SK-N-SH treated with all-trans-retinoic acid at 6 μM for 48 hours (cell line): ENCODE measurements around the gene NMRK2.

Experiments
- ATAC-seq: fragments of 200-7000 bp; cut with Tn5 transposase; 3 replicates; pipeline ENCODE4 v1.9.1; 2020; ENCODE audit warnings: mild to moderate bottlenecking, moderate library complexity
- ARNTL ChIP-seq: fragments of 450-650 bp; formaldehyde crosslinking; IDR thresholded peaks from 2 replicates; pipeline ENCODE4 v1.5.0; 2020; ENCODE audit warnings: low read depth, mild to moderate bottlenecking, moderate library complexity, borderline replicate concordance
- CSDC2 ChIP-seq: fragments of 250-450 bp; sonication (Bioruptor Pico); IDR thresholded peaks from 2 replicates; pipeline ENCODE4 v1.5.0; 2020; ENCODE audit warnings: mild to moderate bottlenecking, moderate library complexity
- CSRNP3 ChIP-seq: fragments of 250-450 bp; sonication (Bioruptor Pico); IDR thresholded peaks from 2 replicates; pipeline ENCODE4 v1.5.1; 2021; ENCODE audit warnings: mild to moderate bottlenecking, moderate library complexity
- ESRRG ChIP-seq: fragments of 250-450 bp; sonication (Bioruptor Pico); IDR thresholded peaks from 2 replicates; pipeline ENCODE4 v1.6.1; 2021; ENCODE audit warnings: mild to moderate bottlenecking
- GLIS3 ChIP-seq: fragments of 250-450 bp; sonication (Bioruptor Pico); IDR thresholded peaks from 2 replicates; pipeline ENCODE4 v1.5.0; 2020; ENCODE audit warnings: mild to moderate bottlenecking, moderate library complexity
- ISL1 ChIP-seq: fragments of 250-450 bp; sonication (Bioruptor Pico); IDR thresholded peaks from 2 replicates; pipeline ENCODE4 v2.1.2; 2022; ENCODE audit warnings: mild to moderate bottlenecking, moderate library complexity
- OSR1 ChIP-seq: fragments of 250-450 bp; sonication (Bioruptor Pico); IDR thresholded peaks from 2 replicates; pipeline ENCODE4 v1.8.0; 2022; ENCODE audit warnings: moderate library complexity, mild to moderate bottlenecking, inconsistent platforms
- PPARA ChIP-seq: fragments of 250-450 bp; sonication (Bioruptor Pico); IDR thresholded peaks from 2 replicates; pipeline ENCODE4 v1.5.0; 2020; ENCODE audit warnings: mild to moderate bottlenecking, borderline replicate concordance
- SNAI2 ChIP-seq: fragments of 250-450 bp; sonication (Bioruptor Pico); IDR thresholded peaks from 2 replicates; pipeline ENCODE4 v1.5.0; 2020; ENCODE audit warnings: mild to moderate bottlenecking, moderate library complexity
- TCF4 ChIP-seq: fragments of 250-450 bp; sonication (Bioruptor Pico); IDR thresholded peaks from 2 replicates; pipeline ENCODE4 v1.8.0; 2021; ENCODE audit warnings: mild to moderate bottlenecking, moderate library complexity, borderline replicate concordance
- ZC3H10 ChIP-seq: fragments of 250-450 bp; sonication (Bioruptor Pico); IDR thresholded peaks from 2 replicates; pipeline ENCODE4 v1.5.1; 2021; ENCODE audit warnings: mild to moderate bottlenecking, moderate library complexity
- ZFP3 ChIP-seq: fragments of 250-450 bp; sonication (Bioruptor Pico); IDR thresholded peaks from 2 replicates; pipeline ENCODE4 v1.5.0; 2020; ENCODE audit warnings: mild to moderate bottlenecking, moderate library complexity
- ZFP30 ChIP-seq: fragments of 450-650 bp; formaldehyde crosslinking; IDR thresholded peaks from 2 replicates; pipeline ENCODE4 v1.5.0; 2022; ENCODE audit warnings: mild to moderate bottlenecking, moderate library complexity
- ZNF70 ChIP-seq: fragments of 450-650 bp; formaldehyde crosslinking; IDR thresholded peaks from 2 replicates; pipeline ENCODE4 v1.5.0; 2020; ENCODE audit warnings: mild to moderate bottlenecking, moderate library complexity
- TF ChIP-seq, protein P1 (sequence below): fragments of 250-450 bp; sonication (Bioruptor Pico); IDR thresholded peaks from 2 replicates; pipeline ENCODE4 v1.5.0; 2020; ENCODE audit warnings: mild to moderate bottlenecking, moderate library complexity
- TF ChIP-seq, protein P2 (sequence below): fragments of 250-450 bp; sonication (Bioruptor Pico); IDR thresholded peaks from 2 replicates; pipeline ENCODE4 v1.5.1; 2020; ENCODE audit warnings: low read depth, mild to moderate bottlenecking, moderate library complexity
- TF ChIP-seq, protein P3 (sequence below): fragments of 250-450 bp; sonication (Bioruptor Pico); IDR thresholded peaks from 2 replicates; pipeline ENCODE4 v1.8.0; 2020; ENCODE audit warnings: mild to moderate bottlenecking, moderate library complexity, borderline replicate concordance

Gene NMRK2

GRCh38 chr19:3970313-3970807 is 37.5 kb downstream of the NMRK2 start:
- peak; percentile 3; the same call in 1 of the 3 replicates for ATAC-seq
- no peak for TF ChIP-seq OSR1 (CRISPR knock-in tag)
- TF ChIP-seq, protein P1, sequence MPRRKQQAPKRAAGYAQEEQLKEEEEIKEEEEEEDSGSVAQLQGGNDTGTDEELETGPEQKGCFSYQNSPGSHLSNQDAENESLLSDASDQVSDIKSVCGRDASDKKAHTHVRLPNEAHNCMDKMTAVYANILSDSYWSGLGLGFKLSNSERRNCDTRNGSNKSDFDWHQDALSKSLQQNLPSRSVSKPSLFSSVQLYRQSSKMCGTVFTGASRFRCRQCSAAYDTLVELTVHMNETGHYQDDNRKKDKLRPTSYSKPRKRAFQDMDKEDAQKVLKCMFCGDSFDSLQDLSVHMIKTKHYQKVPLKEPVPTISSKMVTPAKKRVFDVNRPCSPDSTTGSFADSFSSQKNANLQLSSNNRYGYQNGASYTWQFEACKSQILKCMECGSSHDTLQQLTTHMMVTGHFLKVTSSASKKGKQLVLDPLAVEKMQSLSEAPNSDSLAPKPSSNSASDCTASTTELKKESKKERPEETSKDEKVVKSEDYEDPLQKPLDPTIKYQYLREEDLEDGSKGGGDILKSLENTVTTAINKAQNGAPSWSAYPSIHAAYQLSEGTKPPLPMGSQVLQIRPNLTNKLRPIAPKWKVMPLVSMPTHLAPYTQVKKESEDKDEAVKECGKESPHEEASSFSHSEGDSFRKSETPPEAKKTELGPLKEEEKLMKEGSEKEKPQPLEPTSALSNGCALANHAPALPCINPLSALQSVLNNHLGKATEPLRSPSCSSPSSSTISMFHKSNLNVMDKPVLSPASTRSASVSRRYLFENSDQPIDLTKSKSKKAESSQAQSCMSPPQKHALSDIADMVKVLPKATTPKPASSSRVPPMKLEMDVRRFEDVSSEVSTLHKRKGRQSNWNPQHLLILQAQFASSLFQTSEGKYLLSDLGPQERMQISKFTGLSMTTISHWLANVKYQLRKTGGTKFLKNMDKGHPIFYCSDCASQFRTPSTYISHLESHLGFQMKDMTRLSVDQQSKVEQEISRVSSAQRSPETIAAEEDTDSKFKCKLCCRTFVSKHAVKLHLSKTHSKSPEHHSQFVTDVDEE (CRISPR knock-in tag): no peak
- no peak for TF ChIP-seq ARNTL (CRISPR knock-in tag)
- TF ChIP-seq ZFP30 (CRISPR knock-in tag): no peak
- no peak for TF ChIP-seq TCF4 (CRISPR knock-in tag)
- TF ChIP-seq SNAI2 (CRISPR knock-in tag): no peak
- TF ChIP-seq ESRRG (CRISPR knock-in tag): no peak

DNA sequence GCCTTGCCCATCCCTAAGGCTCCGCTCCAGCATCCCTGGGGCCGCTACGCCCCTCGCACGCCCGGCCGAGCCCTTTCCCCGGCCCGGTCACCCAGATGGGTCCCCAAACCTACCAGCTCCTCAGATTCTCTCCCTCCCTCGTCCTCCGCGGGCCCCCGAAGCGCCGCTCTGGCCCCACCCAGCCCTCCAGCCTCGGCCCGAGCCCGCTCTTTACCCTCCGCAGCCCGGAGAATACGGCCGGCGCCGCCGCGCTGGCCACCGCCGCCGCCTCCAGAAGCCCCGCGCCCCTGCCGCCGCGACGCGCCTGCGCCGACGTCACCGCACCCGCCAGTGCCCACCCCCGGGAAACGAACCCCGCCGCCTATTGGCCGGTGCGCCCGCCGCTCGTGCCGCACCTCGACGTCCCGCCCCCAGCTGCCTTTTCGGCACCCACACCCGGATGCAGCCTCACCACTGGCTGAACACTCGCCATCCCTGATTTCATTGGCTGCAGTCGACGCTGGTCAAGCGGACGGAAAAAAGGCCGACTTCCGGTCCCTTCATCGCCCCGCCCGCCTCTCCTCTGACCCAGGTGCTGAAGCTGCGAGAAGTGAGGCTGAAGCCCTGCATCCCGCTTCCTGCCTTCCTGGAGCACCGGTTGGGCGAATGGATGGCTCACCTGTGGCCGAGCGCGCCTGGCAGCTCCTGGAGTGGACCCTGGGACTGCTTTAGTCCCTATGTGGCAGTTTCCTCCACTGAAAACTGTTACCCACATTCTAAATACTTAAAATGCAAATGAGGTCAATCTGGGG is 38.1 kb downstream of the NMRK2 start, which contains the start of gene DAPK3:
DAPK3 (minus strand) TSS at position 292 of the 791 bp plus-strand sequence. CDS start 1,364 bp downstream, outside the sequence.
- peak; percentile 77 for ATAC-seq
- no peak for TF ChIP-seq ISL1 (CRISPR knock-in tag)
- TF ChIP-seq ZNF70 (CRISPR knock-in tag): no peak
- TF ChIP-seq CSRNP3: no peak
- 0 out of 2 replicates have a peak, but pooled peaks have one; percentile 31 for TF ChIP-seq ZFP3 (CRISPR knock-in tag)

DNA sequence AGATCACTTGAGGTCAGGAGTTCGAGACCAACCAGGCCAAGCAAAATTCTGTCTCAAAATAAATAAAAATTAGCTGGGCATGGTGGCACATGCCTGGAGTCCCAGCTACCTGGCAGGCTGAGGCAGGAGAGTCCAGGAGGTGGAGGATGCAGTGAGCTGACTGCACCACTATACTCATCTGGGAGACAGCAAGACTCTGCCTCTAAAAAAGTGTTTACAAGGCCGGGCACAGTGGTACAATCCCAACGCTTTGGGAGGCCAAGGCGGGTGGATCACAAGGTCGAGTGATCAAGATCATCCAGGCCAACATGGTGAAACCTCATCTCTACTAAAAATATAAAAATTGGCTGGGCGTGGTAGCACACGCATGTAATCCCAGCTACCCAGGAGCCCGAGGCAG is 42.3 kb downstream of the NMRK2 start:
- TF ChIP-seq ZFP3 (CRISPR knock-in tag) (no peak), ZC3H10 (CRISPR knock-in tag) (no peak), GLIS3 (CRISPR knock-in tag) (no peak), PPARA (no peak), SNAI2 (CRISPR knock-in tag) (no peak), ZFP30 (CRISPR knock-in tag) (no peak), CSDC2 (no peak)
- TF ChIP-seq, protein P2, sequence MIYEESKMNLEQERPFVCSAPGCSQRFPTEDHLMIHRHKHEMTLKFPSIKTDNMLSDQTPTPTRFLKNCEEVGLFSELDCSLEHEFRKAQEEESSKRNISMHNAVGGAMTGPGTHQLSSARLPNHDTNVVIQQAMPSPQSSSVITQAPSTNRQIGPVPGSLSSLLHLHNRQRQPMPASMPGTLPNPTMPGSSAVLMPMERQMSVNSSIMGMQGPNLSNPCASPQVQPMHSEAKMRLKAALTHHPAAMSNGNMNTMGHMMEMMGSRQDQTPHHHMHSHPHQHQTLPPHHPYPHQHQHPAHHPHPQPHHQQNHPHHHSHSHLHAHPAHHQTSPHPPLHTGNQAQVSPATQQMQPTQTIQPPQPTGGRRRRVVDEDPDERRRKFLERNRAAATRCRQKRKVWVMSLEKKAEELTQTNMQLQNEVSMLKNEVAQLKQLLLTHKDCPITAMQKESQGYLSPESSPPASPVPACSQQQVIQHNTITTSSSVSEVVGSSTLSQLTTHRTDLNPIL (CRISPR knock-in tag): no peak
- TF ChIP-seq, protein P3, sequence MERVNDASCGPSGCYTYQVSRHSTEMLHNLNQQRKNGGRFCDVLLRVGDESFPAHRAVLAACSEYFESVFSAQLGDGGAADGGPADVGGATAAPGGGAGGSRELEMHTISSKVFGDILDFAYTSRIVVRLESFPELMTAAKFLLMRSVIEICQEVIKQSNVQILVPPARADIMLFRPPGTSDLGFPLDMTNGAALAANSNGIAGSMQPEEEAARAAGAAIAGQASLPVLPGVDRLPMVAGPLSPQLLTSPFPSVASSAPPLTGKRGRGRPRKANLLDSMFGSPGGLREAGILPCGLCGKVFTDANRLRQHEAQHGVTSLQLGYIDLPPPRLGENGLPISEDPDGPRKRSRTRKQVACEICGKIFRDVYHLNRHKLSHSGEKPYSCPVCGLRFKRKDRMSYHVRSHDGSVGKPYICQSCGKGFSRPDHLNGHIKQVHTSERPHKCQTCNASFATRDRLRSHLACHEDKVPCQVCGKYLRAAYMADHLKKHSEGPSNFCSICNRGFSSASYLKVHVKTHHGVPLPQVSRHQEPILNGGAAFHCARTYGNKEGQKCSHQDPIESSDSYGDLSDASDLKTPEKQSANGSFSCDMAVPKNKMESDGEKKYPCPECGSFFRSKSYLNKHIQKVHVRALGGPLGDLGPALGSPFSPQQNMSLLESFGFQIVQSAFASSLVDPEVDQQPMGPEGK (CRISPR knock-in tag): no peak
- no peak for ATAC-seq

DNA sequence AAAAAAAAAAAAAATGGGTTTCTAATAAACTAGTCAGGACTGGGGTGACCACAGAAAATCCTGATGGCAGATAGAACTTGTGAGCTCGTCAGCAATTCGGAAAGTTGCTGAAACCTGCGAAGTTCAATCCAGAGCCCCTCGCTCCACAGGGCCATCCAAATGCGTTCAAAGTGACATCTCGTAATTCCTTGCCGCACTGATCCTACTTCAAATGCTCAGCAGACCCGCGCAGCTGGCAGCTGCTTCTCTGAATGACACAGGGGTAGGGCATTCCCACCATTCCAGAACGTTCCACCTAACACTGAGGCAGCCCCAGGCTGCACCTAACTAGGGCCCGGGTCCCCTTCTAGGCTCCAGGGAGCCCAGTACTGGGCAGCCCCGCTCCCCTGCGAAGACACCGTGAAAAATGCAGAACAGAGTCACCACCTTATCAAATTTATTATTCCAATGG is 42.8 kb downstream of the NMRK2 start:
- TF ChIP-seq, protein P2 (CRISPR knock-in tag): 0 out of 2 replicates have a peak, but pooled peaks have one; percentile 34
- TF ChIP-seq CSRNP3: no peak

More for the DNA sequence above, 42.8 kb downstream of the NMRK2 start:
- no peak for ATAC-seq
